Measurements from ENCODE around the gene SUN1.

GRCh38 chr7:816751-817671, 15.3 kb upstream of the SUN1 start:
- no peak for TF ChIP-seq POLR2AphosphoS5 (IDR thresholded peaks at IDR 0.05)
- TF ChIP-seq CTCF (IDR thresholded peaks at IDR 0.05) = no peak
- TF ChIP-seq POLR2A (IDR thresholded peaks at IDR 0.05) = no peak
- TF ChIP-seq EP300 (IDR thresholded peaks at IDR 0.05) = no peak

Measured in suprapubic skin (tissue), 4 donors.